Placental epithelial cell (primary cell): ENCODE data around the gene SAA4. TPM values are rescaled to one million over a fixed set of nuclear protein-coding genes. Genes with fewer than 3 reads are reported as not detected.

Source experiments
- small RNA-seq: library from RNA; depleted of rRNA; stranded (forward); fragments of <200 nt; gene quantifications from one replicate; pipeline ENCODE3, GENCODE V24; 2012
- total RNA-seq: library from RNA; depleted of rRNA; stranded (reverse); fragments of >200 nt; gene quantifications from 2 replicates; pipeline ENCODE4 v1.2.3, GENCODE V29; 2012

SAA4 gene
- total RNA-seq: not detected in 2 replicates

GRCh38 chr11:18236664-18237356, at the start of gene SAA4:
Gene SAA4 (minus strand): TSS chr11:18236802. CDS start chr11:18235926, 876 bp downstream.

DNA sequence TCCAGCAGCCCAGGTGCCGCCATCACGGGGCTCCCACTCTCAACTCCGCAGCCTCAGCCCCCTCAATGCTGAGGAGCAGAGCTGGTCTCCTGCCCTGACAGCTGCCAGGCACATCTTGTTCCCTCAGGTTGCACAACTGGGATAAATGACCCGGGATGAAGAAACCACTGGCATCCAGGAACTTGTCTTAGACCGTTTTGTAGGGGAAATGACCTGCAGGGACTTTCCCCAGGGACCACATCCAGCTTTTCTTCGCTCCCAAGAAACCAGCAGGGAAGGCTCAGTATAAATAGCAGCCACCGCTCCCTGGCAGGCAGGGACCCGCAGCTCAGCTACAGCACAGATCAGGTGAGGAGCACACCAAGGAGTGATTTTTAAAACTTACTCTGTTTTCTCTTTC, 29.3 kb upstream of the SAA4 start, which contains the start of gene SAA1:
SAA1 (plus strand) TSS at position 316 of the 400 bp plus-strand sequence. CDS start 624 bp downstream, outside the sequence.

GRCh38 chr11:18248561-18248960, 12.0 kb upstream of the SAA4 start, which contains the start of gene SAA2:
Gene SAA2 (minus strand): TSS chr11:18248668. CDS start chr11:18248011, 657 bp downstream.

Small RNAs within 50 kb of the gene (small RNA-seq; reads per million reads assigned to genes)
- gene RNA5SP333 (not detected), gene RNA5SP334 (not detected)

Other genes with a start within 250 kb of the SAA4 start
- 9.2 and 13.0 TPM in 2 replicates for gene SERGEF, start 223.8 kb downstream of the SAA4 start, total RNA-seq
- 0.11 and 0.39 TPM in 2 replicates for gene TPH1, start 190.5 kb downstream of the SAA4 start, total RNA-seq
- 14.1 and 14.3 TPM in 2 replicates for gene SAAL1, start 130.7 kb downstream of the SAA4 start, total RNA-seq
- not detected in 2 replicates for gene MRGPRX3, start 104.2 kb downstream of the SAA4 start, total RNA-seq
- not detected in 2 replicates for gene MRGPRX4, start 64.0 kb downstream of the SAA4 start, total RNA-seq
- gene SAA2, start 11.9 kb upstream of the SAA4 start, total RNA-seq: not detected in 2 replicates
- not detected in 2 replicates for gene SAA1, start 29.5 kb upstream of the SAA4 start, total RNA-seq
- gene HPS5, start 85.3 kb upstream of the SAA4 start, total RNA-seq: 30.8 and 33.4 TPM in 2 replicates
- 62.8 and 68.3 TPM in 2 replicates for gene GTF2H1, start 85.8 kb upstream of the SAA4 start, total RNA-seq
- gene LDHA, start 157.8 kb upstream of the SAA4 start, total RNA-seq: 328 and 1,137 TPM in 2 replicates
- not detected in 2 replicates for gene LDHC, start 175.5 kb upstream of the SAA4 start, total RNA-seq
- not detected in 2 replicates for gene LDHAL6A, start 219.1 kb upstream of the SAA4 start, total RNA-seq